Testis (tissue), 2 donors: Measurements from ENCODE around the gene NOTO.

Experiments
- CTCF ChIP-seq, 3 experiments: fragments of 450-650 bp in 2 of 3; fragments of 200-600 bp in 1 of 3; sonication (generic) in 1 of 3; IDR thresholded peaks; one replicate each; pipeline ENCODE4 v1.5.1; 2016 to 2019; ENCODE audit warnings: antibody characterized with exemption in 3 of 3, mild to moderate bottlenecking in 2 of 3, moderate library complexity in 1 of 3
- POLR2A ChIP-seq: fragments of 450-650 bp; IDR thresholded peaks from one replicate; pipeline ENCODE4 v1.6.1; 2017; ENCODE audit warnings: antibody characterized with exemption, mild to moderate bottlenecking, moderate library complexity

DNA sequence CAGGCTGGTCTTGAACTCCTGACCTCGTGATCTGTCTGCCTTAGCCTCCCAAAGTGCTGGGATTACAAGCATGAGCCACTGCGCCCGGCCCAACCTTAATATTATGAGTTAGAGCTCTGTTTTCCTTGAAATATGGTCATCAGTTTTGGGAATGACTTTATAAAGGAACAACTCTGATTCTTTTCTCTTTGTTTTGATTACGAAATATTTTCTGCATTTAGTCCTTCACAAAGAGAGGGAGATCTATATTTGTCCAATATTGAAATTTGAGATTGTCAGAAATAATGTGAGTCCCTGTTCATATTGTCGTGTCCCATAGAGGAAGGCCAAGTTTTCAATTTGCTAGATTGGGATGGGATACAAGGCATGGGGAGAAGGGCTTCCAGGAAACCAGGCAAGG is 14.8 kb downstream of the NOTO start:
- TF ChIP-seq CTCF (IDR thresholded peaks at IDR 0.05) (no peak), POLR2A (no peak)
